Kidney epithelial cell (primary cell): Measurements from ENCODE around the gene PROKR1. TPM values are rescaled to one million over a fixed set of nuclear protein-coding genes. Genes with fewer than 3 reads are reported as not detected.

Experiments used
- DNase-seq: peaks from one replicate; pipeline ENCODE4 v3.0.0-alpha.2; 2010; ENCODE audit warnings: low read depth
- H3K27me3 ChIP-seq: 2 replicates; pipeline ENCODE4 v1.6.0; 2011; ENCODE audit warnings: low read length; ENCODE audit not compliant: control insufficient read depth, insufficient read depth
- H3K36me3 ChIP-seq: 2 replicates; pipeline ENCODE4 v1.5.1; 2011; ENCODE audit warnings: low read length; ENCODE audit not compliant: control insufficient read depth, insufficient read depth
- H3K4me3 ChIP-seq: 2 replicates; pipeline ENCODE4 v1.5.1; 2011; ENCODE audit warnings: low read depth, mild to moderate bottlenecking, control low read depth, low read length
- CTCF ChIP-seq: IDR thresholded peaks from 2 replicates; pipeline ENCODE4 v1.5.1; 2011; ENCODE audit warnings: mild to moderate bottlenecking, moderate library complexity, low read length, control low read depth, inconsistent platforms; ENCODE audit not compliant: insufficient read depth, poor library complexity, severe bottlenecking
- total RNA-seq: library from RNA; depleted of rRNA; stranded (reverse); fragments of >200 nt; gene quantifications from 2 replicates; pipeline ENCODE4 v1.2.3, GENCODE V29; 2015

Gene PROKR1
- total RNA-seq, 1 donor from 2014 or later, result not detected

DNA sequence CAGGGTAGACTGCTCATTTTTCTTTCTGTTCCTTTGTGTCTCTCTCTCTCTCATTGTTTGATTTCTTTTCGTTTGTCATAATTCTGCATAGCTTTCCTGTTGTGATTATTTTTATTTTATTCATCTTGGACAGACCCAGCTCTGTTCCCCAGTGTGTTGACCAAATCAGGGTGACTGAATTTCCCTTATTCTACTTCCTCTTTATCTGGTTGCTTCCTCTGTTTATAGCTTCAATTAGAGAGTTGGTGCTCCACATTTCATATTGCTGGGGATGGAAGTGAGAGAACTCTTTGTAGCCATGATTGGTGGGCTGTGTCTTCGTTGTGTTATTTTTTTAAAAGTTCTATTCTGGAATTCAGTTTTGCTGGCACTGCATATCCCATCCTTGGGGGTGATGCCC is 19.1 kb downstream of the PROKR1 start:
- no peak for TF ChIP-seq CTCF
- H3K4me3 ChIP-seq, result no peak overlapping the region
- no peaks in the 10 kb centered on the region for H3K27me3 ChIP-seq
- H3K36me3 ChIP-seq, result no peaks in the 10 kb centered on the region
- no peak for DNase-seq

DNA sequence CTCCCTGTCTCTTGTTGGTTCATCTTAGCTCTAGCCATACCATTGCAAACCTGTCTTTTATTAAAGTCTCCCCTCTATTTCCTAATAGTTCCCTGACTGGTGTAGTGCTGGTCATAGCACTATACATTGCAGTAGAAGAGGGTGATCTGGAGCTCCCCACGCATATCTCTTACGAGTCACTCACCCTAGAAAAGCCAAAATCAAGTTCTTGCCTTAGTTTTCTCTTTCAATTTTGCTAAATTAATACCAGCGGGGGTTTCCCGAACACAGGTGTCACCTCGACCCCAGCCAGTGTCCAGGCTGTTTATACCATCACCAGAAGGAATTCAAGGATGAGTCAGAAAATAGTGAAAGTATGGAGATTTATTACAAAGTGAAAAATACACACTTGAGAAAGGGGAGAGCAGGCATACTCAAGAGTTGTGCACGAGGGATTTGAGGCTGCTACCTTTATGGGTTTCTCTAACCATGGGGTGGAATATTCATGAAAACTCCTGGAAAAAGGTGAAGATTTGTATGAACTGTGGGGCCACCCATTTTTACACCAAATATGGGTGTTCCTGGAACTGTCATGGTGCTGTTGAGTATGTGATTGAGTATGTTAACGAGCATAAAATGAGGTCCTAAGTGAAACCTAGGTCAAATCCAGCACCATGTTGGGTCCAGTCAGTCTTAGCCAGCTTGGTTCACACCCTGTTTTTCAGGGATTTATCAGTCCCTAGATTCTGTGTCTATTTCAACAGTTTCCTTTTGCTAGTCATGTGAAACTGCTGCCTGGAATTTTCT is 20.2 kb downstream of the PROKR1 start:
- H3K27me3 ChIP-seq, result no peaks in the 10 kb centered on the region
- no peak for DNase-seq
- TF ChIP-seq CTCF, result no peak
- H3K36me3 ChIP-seq, result no peaks in the 10 kb centered on the region
- no peak overlapping the region for H3K4me3 ChIP-seq

- TF ChIP-seq CTCF, result no peak
- no peak overlapping the region for H3K4me3 ChIP-seq
- H3K36me3 ChIP-seq, result no peaks in the 10 kb centered on the region
- DNase-seq, result no peak
- H3K27me3 ChIP-seq, result no peaks in the 10 kb centered on the region
Observed at GRCh38 chr2:68667371-68667770, 24.0 kb downstream of the PROKR1 start.

- no peak for TF ChIP-seq CTCF
- no peaks in the 10 kb centered on the region for H3K36me3 ChIP-seq
- H3K4me3 ChIP-seq, result no peak overlapping the region
- no peak for DNase-seq
- H3K27me3 ChIP-seq, result no peaks in the 10 kb centered on the region
Observed at GRCh38 chr2:68669651-68670050, 26.3 kb downstream of the PROKR1 start.

- no peak for DNase-seq
- Histone ChIP-seq H3K27me3 (no peaks in the 10 kb centered on the region), H3K4me3 (no peak overlapping the region), H3K36me3 (no peaks in the 10 kb centered on the region)
- no peak for TF ChIP-seq CTCF
Observed at GRCh38 chr2:68671961-68672360, 28.6 kb downstream of the PROKR1 start.

DNA sequence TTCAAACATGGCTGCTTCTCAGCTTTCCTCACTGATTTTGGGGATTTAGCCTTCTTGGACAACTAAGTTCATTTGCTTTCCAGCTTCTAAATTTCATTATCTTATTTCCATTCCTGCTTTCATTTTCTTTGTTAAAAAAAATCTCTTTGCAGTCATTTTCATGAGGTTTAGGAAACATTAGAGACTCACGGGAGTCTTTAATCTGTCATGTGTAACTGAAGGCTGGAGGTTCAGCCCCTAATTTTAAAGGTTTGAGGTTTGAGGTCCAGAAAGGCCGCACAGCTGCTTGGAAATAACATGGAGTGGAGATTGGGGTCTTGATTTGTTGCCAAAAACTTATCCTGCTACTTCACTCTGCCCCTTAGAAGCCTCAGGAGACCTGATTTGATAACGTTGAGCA is 30.3 kb downstream of the PROKR1 start:
- no peak overlapping the region for H3K4me3 ChIP-seq
- no peaks in the 10 kb centered on the region for H3K36me3 ChIP-seq
- TF ChIP-seq CTCF, result no peak
- DNase-seq, result no peak
- H3K27me3 ChIP-seq, result no peaks in the 10 kb centered on the region
